Kidney capillary endothelial cell (primary cell): ENCODE data around the gene HIPK4.
"Not testable (repeated sequence)": the region's sequence is repeated elsewhere in the genome, so short reads cannot be mapped to it uniquely, and the experiment has no call there.

ENCODE experiments used
- DNase-seq: peaks from one replicate; pipeline ENCODE4 v3.0.0-alpha.2; 2018; ENCODE audit warnings: low spot score

The HIPK4 gene

GRCh38 chr19:40416918-40417642 is 27.1 kb upstream of the HIPK4 start:
- peak; percentile 71 for DNase-seq

DNA sequence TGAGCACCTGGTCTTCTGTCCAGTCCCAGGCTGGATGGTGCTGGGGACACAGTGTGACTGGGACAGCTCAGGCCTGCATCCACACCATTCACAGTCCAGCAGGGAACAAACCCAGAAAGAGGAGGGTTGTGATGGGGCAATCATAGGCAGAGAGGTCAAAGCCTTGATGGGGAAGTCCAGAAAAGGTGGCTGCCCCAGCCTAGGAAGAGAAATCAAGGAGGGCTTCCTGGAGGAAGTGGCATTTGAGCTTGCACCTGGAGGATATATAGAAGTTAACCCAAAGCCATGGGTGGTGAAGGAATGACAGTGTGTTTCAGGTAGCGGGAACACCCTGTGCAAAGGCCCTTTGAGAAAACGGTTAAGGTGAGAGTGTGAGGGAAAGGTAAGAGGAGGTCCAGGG is 25.8 kb upstream of the HIPK4 start:
- DNase-seq: no peak

- no peak for DNase-seq
Observed at GRCh38 chr19:40414542-40415535, 24.9 kb upstream of the HIPK4 start.

DNA sequence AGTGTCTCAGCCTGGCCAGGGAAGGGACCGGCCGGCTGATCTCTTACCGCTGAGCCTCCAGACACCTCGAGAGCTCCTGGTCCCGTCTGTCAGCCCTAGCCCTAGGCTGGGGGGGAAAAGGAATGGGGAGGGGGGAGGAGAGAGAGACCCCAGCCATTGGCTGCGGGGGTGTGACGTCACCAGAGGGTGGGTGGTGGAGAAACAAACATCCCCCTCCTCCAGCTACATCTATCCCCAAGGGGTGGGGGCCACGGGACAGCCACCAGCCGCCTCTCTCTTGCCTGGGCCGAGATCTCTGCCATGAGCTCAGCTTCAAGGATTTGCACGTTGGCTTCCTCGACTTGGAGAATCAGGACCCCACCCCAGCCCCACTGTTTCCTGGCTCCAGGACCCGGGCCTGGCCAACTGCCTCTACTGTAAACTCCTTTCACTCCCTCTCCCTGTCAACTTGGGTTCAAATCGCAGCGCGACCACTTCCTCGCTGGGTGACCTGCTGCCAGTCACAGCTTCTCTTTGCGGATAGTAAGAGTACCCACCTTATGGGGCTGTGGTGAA is 23.4 kb upstream of the HIPK4 start, which contains the start of gene PRX:
Gene PRX (minus strand): TSS at position 88 of the 555 bp plus-strand sequence. CDS start 5,446 bp downstream, outside the sequence.
- DNase-seq: no peak

- no peak for DNase-seq
Observed at GRCh38 chr19:40412866-40413265, 22.9 kb upstream of the HIPK4 start.

DNA sequence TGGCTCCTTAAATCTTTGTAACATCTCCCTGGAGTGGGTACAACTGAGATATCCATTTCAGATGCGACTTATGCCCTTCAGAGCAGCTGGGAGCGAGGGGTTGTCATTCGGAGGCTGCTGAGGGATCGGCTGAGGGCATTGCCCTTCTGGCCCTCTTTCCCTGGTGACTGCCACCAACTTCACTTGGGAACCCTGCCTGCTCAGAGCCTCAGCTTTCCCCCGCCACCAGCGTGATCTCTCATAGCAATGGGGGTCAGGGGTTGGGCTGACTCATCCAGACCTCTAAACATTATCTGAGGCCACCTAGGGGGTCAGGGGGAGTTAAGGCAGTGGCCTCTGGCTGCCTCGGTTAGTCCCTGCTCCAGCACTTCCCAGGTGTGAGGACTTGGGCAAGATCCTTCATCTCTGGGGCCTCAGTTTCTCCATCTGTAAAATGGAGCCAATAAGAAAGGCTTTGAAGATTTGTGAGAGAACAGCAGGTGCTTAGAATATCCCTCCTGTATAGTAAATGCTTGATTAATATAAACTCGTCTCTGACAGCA is 22.0 kb upstream of the HIPK4 start:
- no peak for DNase-seq

- DNase-seq: no peak
Observed at GRCh38 chr19:40411125-40411842, 21.3 kb upstream of the HIPK4 start.

GRCh38 chr19:40410030-40410389 is 20.0 kb upstream of the HIPK4 start:
- DNase-seq: no peak

DNA sequence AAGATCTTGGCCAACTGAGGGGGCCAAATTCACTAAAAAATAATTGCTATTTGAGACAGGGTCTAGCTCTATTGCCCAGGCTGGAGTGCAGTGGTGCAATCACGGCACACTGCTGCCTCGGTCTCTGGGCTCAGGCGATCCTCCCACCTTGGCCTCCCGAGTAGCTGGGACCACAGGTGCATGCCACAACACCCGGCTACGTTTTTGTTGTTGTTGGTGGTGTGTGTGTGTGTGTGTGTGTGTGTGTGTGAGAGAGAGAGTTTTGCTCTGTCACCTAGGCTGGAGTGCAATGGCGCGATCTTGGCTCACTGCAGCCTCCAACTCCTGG is 18.6 kb upstream of the HIPK4 start:
- not testable (repeated sequence) for DNase-seq

- DNase-seq: no peak
Observed at GRCh38 chr19:40407714-40408597, 18.0 kb upstream of the HIPK4 start.

GRCh38 chr19:40403262-40403984 is 13.4 kb upstream of the HIPK4 start:
- DNase-seq: peak; percentile 87

DNA sequence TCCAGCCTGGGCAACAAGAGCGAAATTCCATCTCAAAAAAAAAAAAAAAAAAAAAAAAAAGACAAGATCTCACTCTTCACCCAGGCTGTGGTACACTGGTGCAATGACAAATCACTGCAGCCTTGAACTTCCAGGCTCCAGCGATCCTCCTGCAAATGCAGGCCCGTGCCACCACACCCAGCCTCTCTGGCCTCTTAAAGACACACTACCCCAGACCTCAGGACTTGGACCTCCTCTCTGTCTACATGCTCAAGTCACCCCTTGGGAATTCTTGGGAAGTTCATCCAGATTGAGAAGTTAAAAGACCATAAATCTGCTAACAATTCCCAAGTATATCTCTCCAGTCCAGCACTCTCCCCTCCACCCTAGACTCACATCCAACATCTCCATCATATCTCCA is 10.6 kb upstream of the HIPK4 start:
- DNase-seq: no peak

DNA sequence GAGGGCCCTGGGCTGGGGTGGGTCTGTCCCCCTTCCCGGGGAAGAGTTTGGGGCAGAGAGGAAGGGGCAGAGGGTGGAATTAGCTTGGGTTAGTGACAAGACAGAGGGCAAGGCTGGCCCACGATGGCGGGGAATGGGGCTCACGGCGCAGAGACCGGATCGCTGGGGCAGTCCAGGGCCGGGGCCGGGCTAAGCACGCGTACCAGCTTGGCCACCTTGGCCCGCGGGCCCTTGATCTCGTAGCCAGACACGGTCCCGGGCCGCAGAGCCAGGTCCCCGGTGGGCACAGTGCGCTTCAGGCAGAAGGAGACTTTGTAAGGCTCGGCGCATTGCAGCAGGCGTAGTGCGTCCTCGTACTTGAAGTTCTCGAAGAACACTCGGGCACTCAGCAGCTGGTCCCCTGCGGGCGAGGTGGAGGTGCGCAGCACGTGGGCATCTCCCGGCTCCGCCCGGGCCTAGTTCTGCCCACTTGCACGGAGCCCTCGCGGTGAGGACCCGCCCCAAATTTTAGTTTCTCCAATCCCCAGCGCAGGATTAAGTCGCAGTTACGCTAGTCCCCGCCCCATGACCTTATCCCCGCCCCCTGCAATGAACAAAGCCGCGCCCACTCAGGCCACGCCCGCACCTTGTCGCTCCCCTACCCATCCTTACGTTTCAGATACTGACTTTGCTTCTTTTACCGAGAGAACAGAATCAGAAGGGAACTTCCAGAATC is 8.6 kb upstream of the HIPK4 start:
- no peak for DNase-seq

DNA sequence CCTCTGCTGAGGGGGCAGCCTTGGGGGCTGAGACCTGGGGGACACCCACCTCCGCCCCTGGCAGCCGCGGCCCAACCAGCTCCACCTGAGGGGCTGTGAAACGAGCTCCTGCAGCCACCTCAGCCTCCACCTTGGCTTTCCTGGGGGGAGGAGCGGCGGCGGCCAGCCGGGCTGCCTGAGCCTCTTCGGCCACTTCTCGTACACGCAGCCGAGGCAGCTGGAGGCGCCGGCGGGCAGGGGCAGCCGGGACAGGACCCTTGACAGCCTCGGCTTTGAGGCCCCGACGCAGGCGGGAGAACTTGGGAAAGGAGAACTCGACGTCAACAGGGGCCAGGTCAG is 7.6 kb upstream of the HIPK4 start:
- DNase-seq: no peak

GRCh38 chr19:40396886-40397567 is 7.0 kb upstream of the HIPK4 start:
- no peak for DNase-seq

GRCh38 chr19:40395956-40396355 is 6.0 kb upstream of the HIPK4 start:
- DNase-seq: no peak

GRCh38 chr19:40394816-40395210 is 4.8 kb upstream of the HIPK4 start:
- no peak for DNase-seq

DNA sequence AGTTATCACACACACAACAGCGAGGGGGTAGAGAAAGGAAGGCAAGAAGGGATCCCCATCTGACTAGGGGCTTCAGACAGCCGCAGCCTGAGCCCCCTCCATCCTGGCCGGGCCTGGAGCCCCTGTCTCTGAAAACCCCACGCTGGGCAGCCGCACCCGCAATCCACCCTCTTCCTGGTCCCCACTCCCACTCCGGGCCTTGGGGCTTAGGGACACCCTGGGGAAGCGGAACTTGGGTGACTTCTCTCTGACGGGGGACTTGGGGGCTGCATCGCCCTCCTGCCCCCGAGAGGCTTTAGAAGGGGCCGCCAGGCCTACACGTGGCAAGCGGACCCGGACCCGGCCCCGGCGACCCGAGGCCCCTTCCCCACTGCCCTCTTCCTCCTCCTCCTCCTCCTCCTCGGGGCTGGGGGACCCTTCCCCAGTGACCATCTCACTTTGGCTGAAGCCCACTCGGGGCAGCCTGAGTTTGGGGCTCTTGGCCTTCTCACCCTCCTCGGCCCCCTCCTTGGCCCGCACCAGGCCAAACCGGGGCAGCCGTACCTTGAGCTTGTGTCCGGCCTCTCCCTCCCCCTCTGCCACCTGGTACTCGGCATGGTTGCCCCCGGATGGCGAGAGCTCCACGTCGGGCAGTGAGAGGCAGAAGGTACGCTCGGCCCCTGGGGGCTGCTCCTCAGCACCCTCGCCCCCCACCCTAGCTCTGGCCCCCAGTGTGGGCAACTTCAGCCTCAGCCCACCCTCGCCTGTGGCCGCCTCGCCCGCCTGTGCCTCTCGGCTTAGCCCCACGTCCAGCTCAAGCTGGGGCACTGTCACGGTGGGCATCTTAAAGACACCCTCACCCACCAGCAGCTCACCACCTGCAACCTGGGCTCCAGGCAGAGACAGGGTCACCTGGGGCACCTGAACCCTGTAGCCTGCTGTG is 4.2 kb upstream of the HIPK4 start:
- no peak for DNase-seq
